GM19193 (cell line): ENCODE results near the gene NUDT17.

Experiments
- POLR2A ChIP-seq: IDR thresholded peaks from 4 replicates; pipeline ENCODE4 v1.6.1; 2011; ENCODE audit not compliant: insufficient read depth, insufficient read length; ENCODE audit errors: extremely low read depth

NUDT17 gene, protein sequence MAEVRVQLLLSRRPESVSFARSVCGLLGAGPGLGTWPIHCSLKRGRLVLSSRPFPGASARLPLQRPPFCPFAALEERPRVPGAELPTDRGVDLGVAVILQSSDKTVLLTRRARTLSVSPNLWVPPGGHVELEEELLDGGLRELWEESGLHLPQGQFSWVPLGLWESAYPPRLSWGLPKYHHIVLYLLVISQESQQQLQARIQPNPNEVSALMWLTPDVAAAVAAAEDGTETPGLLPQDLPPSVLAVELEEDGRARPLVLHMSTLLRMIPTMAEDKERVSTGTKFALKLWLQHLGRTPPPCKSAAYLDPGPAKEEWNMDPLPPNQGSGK

GRCh38 chr1:145845514-145846161 is at the start of gene NUDT17:
TSS of gene NUDT17 (plus strand) at chr1:145845630. CDS start at chr1:145845641, 11 bp downstream.
- TF ChIP-seq POLR2A = peak; percentile 71

GRCh38 chr1:145796753-145797152 is 48.7 kb upstream of the NUDT17 start:
- TF ChIP-seq POLR2A = no peak

DNA sequence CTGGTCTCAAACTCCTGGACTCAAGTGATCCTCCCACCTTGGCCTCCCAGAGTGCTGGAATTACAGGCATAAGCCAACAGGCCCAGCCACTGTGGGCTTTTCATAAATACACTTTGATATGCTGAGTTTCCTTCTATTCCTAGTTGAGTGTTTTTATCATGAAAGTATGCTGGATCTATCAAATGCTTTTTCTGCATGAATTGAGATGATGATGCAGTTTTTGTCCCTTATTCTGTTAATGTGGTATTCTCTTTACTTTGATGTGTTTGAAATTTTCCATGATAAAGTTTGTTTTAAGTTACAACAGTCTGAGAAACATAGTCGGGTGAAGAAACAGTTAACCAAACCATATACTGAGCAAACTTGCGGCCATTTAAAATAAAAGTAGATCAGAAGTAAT is 45.6 kb upstream of the NUDT17 start:
- TF ChIP-seq POLR2A = no peak

GRCh38 chr1:145804235-145805045 is 41.0 kb upstream of the NUDT17 start:
- TF ChIP-seq POLR2A = no peak

DNA sequence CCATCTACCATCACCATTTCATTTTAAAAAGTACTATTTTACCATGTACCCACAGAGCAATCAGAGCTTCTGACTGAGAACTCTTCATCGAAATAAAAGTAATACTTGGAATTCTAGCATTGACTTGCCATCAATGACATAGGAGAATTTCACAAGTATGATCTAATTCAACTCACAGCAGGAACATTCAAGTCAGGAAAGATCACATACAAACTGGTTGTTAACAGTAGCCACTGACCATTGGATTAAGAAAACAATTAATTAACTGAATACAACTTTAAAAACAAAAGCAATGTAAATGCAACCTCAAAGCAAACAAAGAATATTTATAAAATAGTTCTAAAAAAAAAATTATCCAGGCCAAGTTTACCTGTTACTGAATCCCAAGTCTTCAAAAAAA is 40.4 kb upstream of the NUDT17 start:
- TF ChIP-seq POLR2A = no peak

- no peak for TF ChIP-seq POLR2A
Measured at GRCh38 chr1:145806408-145806807, 39.0 kb upstream of the NUDT17 start.

DNA sequence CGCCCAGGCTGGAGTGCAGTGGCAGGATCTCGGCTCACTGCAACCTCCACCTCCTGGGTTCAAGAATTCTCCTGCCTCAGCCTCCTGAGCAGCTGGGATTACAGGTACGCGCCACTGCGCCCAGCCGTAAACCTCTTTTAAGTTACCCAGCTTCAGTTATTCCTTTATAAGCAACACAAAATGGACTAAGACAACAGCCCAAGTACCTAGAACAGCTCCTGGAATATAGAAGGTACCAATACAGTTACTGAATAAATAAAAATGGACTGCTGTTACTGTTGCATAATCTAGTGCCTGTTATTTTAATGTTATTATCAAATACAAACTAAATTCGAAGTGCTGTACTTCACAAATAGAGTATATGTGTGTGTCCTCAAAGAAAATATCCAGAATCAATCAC is 38.6 kb upstream of the NUDT17 start:
- no peak for TF ChIP-seq POLR2A

GRCh38 chr1:145823565-145824498 is 21.6 kb upstream of the NUDT17 start, which contains the start of the genes POLR3C and RNF115:
TSS of gene POLR3C (plus strand) at chr1:145824200. CDS start at chr1:145825777, 1,577 bp downstream.
TSS of gene RNF115 (minus strand) at chr1:145824095. CDS start at chr1:145823873, 222 bp downstream.
- peak; percentile 80 for TF ChIP-seq POLR2A

GRCh38 chr1:145824499-145824842 is 21.0 kb upstream of the NUDT17 start:
- no peak for TF ChIP-seq POLR2A

DNA sequence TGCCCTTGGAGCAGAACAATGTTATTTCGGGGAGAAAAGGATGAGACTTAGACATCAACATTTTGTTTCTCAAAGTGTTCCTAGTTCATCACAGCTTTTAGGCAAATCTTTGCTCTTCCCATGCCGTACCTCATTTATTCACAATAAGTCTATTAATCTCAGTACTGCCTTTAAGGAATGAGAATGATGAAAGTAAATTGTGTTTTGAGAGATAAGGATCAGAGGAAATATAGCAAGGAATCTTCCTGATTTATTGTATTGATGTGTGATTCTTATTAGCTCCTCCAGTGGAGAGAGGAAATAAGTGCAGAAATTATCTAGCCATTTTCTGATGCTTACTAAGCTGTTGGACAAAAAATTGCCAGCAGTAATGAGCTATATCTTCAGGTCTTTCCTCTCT is 19.4 kb upstream of the NUDT17 start:
- TF ChIP-seq POLR2A = no peak

DNA sequence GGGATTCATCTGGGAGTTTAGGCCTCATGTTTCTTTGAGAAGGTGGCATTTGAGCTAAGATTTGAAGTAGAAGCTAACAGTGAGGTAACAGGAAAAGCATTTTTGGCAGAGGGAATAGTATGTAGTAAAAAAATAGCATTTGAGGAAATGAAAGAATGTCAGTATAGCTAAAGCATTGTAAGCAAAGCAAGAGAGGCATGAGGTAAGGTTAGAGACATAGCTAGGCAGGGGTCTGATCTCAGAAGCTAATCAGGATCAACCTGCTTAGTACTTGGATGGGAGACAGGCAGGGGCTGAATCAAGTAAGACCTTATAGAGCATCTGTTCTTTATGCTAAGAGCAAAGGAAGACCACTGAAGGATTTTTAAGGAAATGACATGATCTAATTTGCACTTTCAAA is 17.5 kb upstream of the NUDT17 start:
- no peak for TF ChIP-seq POLR2A

DNA sequence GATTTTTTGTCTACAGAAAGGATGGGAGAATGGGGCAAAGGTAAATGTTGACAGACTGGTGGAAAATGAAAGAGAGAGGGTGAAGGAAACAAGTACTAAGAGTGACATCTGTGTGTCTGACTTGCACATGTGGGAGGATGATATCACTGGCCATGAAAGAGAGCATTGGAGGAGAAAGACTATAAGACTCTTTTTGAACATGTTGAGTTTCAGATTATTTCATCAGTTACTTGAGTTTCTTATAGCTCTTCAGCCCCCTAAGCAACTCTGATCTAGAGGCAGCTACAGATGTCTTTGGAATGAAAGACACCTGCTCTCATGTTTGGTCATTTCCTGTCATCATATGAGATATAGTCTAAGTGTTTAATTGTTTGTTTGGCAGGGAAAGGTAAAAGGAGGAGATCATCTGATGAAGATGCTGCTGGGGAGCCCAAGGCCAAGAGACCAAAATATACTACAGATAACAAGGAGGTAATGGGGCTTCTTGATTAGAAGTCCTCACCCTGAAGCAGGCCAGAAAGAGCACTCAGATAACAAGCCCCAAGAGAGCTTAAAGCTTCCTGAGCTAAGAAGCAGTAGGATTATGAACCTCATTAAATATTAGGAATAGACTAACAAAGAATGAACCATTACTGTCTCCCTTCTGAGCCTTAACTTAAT is 16.9 kb upstream of the NUDT17 start:
- TF ChIP-seq POLR2A = no peak

GRCh38 chr1:145837656-145838055 is 7.8 kb upstream of the NUDT17 start:
- no peak for TF ChIP-seq POLR2A

GRCh38 chr1:145843031-145843430 is 2.4 kb upstream of the NUDT17 start:
- TF ChIP-seq POLR2A = no peak
